Mucosa of rectum (tissue), 2 donors: ENCODE measurements around the gene INTS12.
A peak's percentile ranks its signal among the peaks of the same experiment; 100 is the strongest.
"Not testable (repeated sequence)": the region's sequence is repeated elsewhere in the genome, so short reads cannot be mapped to it uniquely, and the experiment has no call there.

Source experiments
- H3K27ac ChIP-seq, 2 donors: one replicate each; pipeline ENCODE4 v1.7.0; 2013; ENCODE audit warnings: inconsistent platforms in 2 of 2, low read depth in 2 of 2, low read length in 2 of 2
- H3K27me3 ChIP-seq, 2 donors: one replicate each; pipeline ENCODE4 v1.7.0; 2013; ENCODE audit warnings: low read length in 2 of 2; ENCODE audit not compliant: control insufficient read depth in 2 of 2, insufficient read depth in 2 of 2
- H3K36me3 ChIP-seq, 2 donors: one replicate each; pipeline ENCODE4 v1.7.0; 2013; ENCODE audit warnings: low read length in 2 of 2; ENCODE audit not compliant: control insufficient read depth in 2 of 2, insufficient read depth in 2 of 2
- H3K4me1 ChIP-seq, 2 donors: one replicate each; pipeline ENCODE4 v1.7.0; 2013; ENCODE audit warnings: low read length in 2 of 2, mild to moderate bottlenecking in 1 of 2; ENCODE audit not compliant: control insufficient read depth in 2 of 2, insufficient read depth in 2 of 2
- H3K4me3 ChIP-seq, 2 donors: one replicate each; pipeline ENCODE4 v1.7.0; 2013; ENCODE audit warnings: low read length in 2 of 2
- H3K9ac ChIP-seq, 2 donors: one replicate each; pipeline ENCODE4 v1.7.0; 2013; ENCODE audit warnings: low read length in 2 of 2, low read depth in 1 of 2, mild to moderate bottlenecking in 1 of 2
- H3K9me3 ChIP-seq, 2 donors: one replicate each; pipeline ENCODE4 v1.7.0; 2013; ENCODE audit warnings: low read length in 2 of 2; ENCODE audit not compliant: control insufficient read depth in 2 of 2
- donor health status: healthy.
- donor health status: Normal muscosa, but diverticular disease.

INTS12 gene

DNA sequence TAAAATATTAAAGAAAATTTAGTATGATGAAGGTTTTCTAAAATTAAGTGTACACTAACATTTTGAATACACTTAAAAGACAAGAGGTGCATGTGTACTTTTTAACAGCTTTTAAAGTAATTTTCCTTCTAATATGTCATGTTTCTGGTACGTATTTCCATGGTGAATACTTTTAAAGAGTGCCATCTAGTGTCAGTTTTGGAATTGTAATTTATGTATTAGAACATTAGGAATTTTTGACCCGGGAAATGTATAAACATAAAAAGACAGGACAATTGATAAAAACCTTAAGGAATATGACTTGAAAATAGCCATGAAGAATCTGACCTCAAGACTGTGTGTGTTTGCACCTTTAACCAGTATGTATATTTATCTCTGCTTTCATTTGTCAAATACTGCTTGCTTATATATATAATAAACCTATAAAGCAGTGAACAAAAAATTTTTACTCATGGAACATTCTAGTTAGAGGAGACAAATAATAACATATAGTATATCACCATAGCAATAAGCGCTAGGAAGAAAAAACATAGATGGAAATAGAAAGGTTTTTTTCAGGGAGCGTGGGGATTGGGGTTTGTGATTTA, 7.3 kb upstream of the INTS12 start:
- no peak overlapping the region for H3K27ac ChIP-seq

DNA sequence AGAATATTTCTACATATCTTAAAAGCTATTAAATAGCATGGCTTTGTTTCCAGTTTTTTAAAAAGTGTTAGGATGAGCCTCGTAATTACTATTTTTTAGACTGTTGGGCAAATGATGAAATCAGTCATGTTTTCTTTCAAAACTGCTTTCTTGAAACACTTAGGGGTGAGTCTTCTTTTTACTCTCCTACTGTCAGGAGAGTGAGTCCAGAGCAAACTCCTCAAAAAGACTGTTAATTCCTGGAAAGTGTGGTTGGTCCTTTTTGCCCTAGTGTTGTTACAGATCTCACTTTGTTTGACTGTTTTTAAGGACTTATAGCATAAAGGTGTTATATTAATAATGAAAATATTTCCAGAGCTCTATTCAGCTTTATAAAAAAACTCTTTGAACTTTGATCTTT, 6.4 kb upstream of the INTS12 start:
- H3K4me3 ChIP-seq: no peak overlapping the region
- H3K36me3 ChIP-seq: no peaks in the 10 kb centered on the region
- no peak overlapping the region for H3K9ac ChIP-seq
- no peak overlapping the region for H3K27ac ChIP-seq
- H3K27me3 ChIP-seq: no peaks in the 10 kb centered on the region
- no peaks in the 10 kb centered on the region for H3K9me3 ChIP-seq
- H3K4me1 ChIP-seq: no peaks in the 10 kb centered on the region

More for the DNA sequence above, 7.3 kb upstream of the INTS12 start:
- H3K4me1 ChIP-seq: no peaks in the 10 kb centered on the region
- H3K27me3 ChIP-seq: no peaks in the 10 kb centered on the region
- no peaks in the 10 kb centered on the region for H3K36me3 ChIP-seq
- no peak overlapping the region for H3K9ac ChIP-seq
- no peaks in the 10 kb centered on the region for H3K9me3 ChIP-seq
- no peak overlapping the region for H3K4me3 ChIP-seq

DNA sequence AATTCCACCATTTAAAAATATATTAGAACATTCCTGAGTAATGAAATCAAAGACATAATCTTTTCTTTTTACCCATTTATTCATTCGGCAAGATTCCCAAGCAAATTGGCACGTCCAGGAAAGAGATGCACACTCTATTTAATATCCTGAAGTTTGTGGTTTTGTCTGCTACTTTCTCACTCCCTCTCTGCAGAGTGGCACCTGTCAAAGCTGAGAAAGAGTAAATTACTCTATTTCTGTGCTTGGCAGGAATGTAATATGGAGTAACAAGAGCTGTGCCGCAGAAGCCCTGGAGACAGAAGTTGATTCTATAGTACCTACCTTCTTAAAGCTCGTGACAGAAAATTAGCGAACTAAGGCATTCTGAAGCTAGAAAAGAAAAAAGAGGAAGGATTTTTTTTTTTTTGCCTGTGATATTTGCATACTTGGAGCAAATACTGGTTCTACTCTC, 5.6 kb upstream of the INTS12 start:
- Histone ChIP-seq H3K4me1 (peaks cover 0 to 5% of the 10 kb centered on the region in 2 donors), H3K9me3 (no peaks in the 10 kb centered on the region), H3K27ac (no peak overlapping the region), H3K9ac (no peak overlapping the region), H3K27me3 (no peaks in the 10 kb centered on the region), H3K4me3 (peak overlapping the region; percentile 11 to 23), H3K36me3 (no peaks in the 10 kb centered on the region)

DNA sequence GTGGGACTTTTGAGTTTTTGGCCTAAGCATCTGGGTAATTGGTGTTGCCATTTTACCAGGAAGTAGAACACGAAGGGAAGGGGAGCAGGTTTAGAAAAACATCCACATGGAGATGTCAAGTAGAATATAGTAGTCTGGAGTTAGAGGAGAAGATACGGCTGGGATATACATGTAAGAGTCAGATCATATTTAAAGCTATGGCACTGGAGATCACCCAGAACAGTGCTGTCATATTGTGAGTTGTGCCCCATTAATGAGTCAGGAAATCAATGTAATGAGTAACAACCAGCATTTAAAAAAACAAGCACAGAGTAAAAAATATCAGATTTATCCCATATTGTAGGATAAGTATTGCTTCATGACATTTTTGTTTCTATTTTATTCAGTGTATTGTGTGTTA, 4.3 kb upstream of the INTS12 start:
- Histone ChIP-seq H3K4me3 (no peak overlapping the region), H3K27ac (no peak overlapping the region), H3K36me3 (no peaks in the 10 kb centered on the region), H3K4me1 (peaks cover under 1 to 6% of the 10 kb centered on the region in 2 donors), H3K9me3 (no peaks in the 10 kb centered on the region), H3K27me3 (no peaks in the 10 kb centered on the region), H3K9ac (no peak overlapping the region)

DNA sequence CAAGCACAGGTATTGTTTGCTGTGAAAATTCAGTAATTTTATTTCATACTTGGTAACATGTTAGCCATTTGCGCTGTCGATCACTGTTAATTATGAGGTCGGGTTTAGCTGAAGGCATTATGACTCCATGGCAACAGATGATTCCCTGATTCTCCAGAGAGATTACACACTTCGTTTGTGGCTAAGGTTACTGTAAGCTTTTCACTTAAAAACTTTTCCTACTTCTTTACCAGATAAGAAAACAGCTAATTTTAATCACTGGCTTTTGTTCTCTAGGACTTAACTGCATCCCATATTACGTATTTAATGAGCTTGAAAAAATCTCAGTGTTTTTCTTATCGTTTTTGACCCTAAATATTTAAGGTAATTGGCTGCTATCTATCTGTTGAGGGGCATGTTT, 2.2 kb upstream of the INTS12 start:
- H3K9me3 ChIP-seq: no peaks in the 10 kb centered on the region
- H3K9ac ChIP-seq: no peak overlapping the region
- H3K4me1 ChIP-seq: peaks cover 9 to 10% of the 10 kb centered on the region in 2 donors
- H3K27ac ChIP-seq: no peak overlapping the region
- no peaks in the 10 kb centered on the region for H3K27me3 ChIP-seq
- no peaks in the 10 kb centered on the region for H3K36me3 ChIP-seq
- no peak overlapping the region for H3K4me3 ChIP-seq

DNA sequence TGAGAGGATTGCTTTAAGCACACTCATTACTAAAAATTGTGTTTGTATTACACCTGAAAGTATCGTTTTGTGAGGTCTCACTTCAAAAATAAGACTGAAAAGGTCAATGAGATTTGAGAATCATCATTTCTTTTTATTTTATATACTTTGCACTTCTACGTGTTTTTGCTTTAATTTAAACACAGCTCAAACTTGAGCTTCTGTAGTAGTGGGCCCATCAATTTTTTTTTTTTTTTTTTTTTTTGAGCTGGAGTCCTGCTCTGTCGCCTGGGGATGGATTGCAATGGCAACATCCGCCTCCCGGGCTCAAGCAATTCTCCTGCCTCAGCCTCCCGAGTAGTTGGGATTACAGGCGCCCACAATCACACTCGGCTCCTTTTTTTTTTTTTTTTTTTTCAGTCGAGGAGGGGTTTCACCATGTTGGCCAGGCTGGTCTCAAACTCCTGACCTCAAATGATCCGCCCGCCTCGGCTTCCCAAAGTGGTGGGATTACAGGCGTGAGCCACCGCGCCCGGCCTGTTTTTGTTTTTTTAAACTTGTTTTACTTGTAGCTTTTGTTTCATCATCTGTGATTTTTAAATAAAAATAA, 1.6 kb upstream of the INTS12 start:
- Histone ChIP-seq H3K9me3 (no peaks in the 10 kb centered on the region), H3K4me3 (no peak overlapping the region), H3K9ac (peak overlapping the region in 1 of 2 donors; percentile 7), H3K27ac (no peak overlapping the region), H3K36me3 (no peaks in the 10 kb centered on the region), H3K27me3 (no peaks in the 10 kb centered on the region), H3K4me1 (peaks cover 9 to 10% of the 10 kb centered on the region in 2 donors)

DNA sequence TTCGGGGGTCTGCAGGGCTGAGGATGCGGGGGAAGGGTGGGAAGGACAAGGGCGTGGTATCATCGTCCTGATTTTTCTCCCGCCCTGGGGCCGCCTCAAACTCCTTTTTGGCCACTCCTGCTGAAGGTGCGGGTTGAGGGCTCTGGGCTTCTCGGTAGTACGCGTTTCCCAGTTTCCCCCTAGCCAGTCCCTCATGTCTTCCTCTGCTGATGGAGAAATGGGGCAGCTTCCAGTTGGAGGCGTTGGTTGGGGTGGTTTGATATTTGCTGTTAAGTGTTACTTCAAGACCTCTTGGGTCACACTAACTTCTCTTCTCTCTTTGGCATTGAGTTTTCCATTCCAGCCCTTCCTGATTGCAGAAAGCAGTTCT, 577 bp upstream of the INTS12 start:
- no peaks in the 10 kb centered on the region for H3K9me3 ChIP-seq

DNA sequence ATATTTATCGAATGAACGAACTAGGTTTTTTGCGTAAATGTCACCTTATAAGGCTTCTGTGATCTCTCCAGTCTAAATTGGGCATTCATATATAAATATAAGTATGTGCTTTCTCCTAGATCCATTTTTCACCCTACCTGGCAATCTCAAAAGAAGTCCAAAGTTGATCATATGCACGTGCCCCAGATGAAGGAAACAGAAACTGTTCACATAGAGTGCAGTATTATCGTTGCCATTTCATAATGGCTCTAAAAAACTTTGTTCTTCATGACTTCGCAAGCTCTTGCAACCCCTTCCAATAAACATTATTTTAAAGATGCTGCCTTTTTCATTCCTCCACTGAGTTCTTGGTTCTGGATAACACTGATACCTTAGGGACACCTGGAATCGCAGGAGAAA, 708 bp downstream of the INTS12 start:
- peak overlapping the region; percentile 81 to 88 for H3K27ac ChIP-seq
- no peaks in the 10 kb centered on the region for H3K9me3 ChIP-seq
- H3K4me3 ChIP-seq: peak overlapping the region; percentile 88 to 93
- H3K36me3 ChIP-seq: no peaks in the 10 kb centered on the region
- peak overlapping the region; percentile 87 to 88 for H3K9ac ChIP-seq
- peaks cover 9 to 10% of the 10 kb centered on the region in 2 donors for H3K4me1 ChIP-seq
- no peaks in the 10 kb centered on the region for H3K27me3 ChIP-seq

More for the DNA sequence above, 577 bp upstream of the INTS12 start:
- Histone ChIP-seq H3K4me3 (peak overlapping the region; percentile 88 to 93), H3K36me3 (no peaks in the 10 kb centered on the region), H3K27ac (peak overlapping the region; percentile 81 to 88), H3K4me1 (peaks cover 9 to 10% of the 10 kb centered on the region in 2 donors), H3K9ac (peak overlapping the region; percentile 87 to 88), H3K27me3 (no peaks in the 10 kb centered on the region)

DNA sequence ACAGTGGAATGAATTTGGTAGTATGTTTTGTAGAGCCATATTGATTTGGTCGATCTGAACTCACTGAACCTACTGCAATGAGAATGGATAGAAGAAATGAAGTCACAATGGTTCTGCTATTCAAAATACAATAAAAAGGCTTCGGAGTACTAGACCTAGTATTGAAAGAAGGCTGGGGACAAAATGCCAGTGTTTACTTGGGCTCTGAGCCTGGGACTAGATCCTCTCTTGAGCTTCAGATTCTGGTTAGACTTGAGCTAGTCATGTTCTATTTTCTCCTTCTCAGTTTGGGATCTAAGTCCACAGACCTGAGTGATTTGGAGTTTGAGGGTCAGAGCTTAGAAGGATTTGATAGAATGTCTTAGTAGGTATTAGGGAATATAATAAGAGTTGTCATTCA, 9.9 kb downstream of the INTS12 start:
- no peaks in the 10 kb centered on the region for H3K4me1 ChIP-seq
- no peak overlapping the region for H3K4me3 ChIP-seq
- H3K36me3 ChIP-seq: peaks cover 8 to 22% of the 10 kb centered on the region in 2 donors
- no peaks in the 10 kb centered on the region for H3K27me3 ChIP-seq
- no peak overlapping the region for H3K9ac ChIP-seq
- H3K27ac ChIP-seq: no peak overlapping the region
- H3K9me3 ChIP-seq: no peaks in the 10 kb centered on the region

DNA sequence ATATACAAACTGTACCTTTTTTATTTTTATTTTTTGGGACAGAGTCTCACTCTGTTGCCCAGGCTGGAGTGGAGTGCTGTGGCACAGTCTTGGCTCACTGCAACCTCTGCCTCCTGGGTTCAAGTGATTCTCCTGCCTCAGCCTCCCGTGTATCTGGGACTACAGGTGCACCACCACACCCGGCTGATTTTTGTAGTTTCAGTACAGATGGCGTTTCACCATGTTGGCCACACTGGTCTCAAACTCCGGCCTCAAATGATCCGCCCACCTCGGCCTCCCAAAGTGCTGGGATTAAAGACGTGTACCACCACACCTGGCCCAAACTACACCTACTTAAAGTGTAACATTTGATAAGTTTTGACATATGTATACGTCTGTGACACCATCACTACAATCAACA, 12.7 kb downstream of the INTS12 start:
- not testable (repeated sequence) for H3K4me1 ChIP-seq, H3K9ac ChIP-seq, H3K27ac ChIP-seq, H3K4me3 ChIP-seq, H3K27me3 ChIP-seq, H3K9me3 ChIP-seq
- H3K36me3 ChIP-seq: peaks cover 13 to 38% of the 10 kb centered on the region in 2 donors
